ENCODE measurements around the gene NOXO1. TPM values are rescaled to one million over a fixed set of nuclear protein-coding genes. Genes with fewer than 3 reads are reported as not detected.

NOXO1 gene
- polyA plus RNA-seq, 3 donors = 0.09 TPM; not detected in 2

GRCh38 chr16:1968146-1968953, 12.9 kb downstream of the NOXO1 start:
- H3K4me1 Mint-ChIP-seq = peaks cover 35% of the 10 kb centered on the region
- intact Hi-C loops (cut with micrococcal nuclease) = no loop called here
- H3K4me3 ChIP-seq (replicated peaks in 1 of 3; ENCODE audit: low read depth in 2 of 3, low read length in 3 of 3) = no peak overlapping the region
- H3K27me3 Mint-ChIP-seq (ENCODE audit: low read depth in 3 of 3) = peaks cover 0 to 2% (median 0%) of the 10 kb centered on the region in 3 donors
- H3K4me2 ChIP-seq (replicated peaks; ENCODE audit: extremely low read depth, low read length, poor library complexity, severe bottlenecking) = no peak overlapping the region
- DNase-seq = no peak
- no peak overlapping the region for H3K27ac ChIP-seq (ENCODE audit: low read depth in 1 of 2, low read length in 2 of 2)
- no peak overlapping the region for H3K27ac Mint-ChIP-seq
- H3K36me3 ChIP-seq (replicated peaks in 1 of 2; ENCODE audit: control insufficient read depth in 1 of 2, insufficient read depth in 2 of 2, low read length in 2 of 2) = no peaks in the 10 kb centered on the region
- peaks cover 0 to 2% (median 0%) of the 10 kb centered on the region in 7 donors for H3K9me3 Mint-ChIP-seq
- TF ChIP-seq, protein P1, sequence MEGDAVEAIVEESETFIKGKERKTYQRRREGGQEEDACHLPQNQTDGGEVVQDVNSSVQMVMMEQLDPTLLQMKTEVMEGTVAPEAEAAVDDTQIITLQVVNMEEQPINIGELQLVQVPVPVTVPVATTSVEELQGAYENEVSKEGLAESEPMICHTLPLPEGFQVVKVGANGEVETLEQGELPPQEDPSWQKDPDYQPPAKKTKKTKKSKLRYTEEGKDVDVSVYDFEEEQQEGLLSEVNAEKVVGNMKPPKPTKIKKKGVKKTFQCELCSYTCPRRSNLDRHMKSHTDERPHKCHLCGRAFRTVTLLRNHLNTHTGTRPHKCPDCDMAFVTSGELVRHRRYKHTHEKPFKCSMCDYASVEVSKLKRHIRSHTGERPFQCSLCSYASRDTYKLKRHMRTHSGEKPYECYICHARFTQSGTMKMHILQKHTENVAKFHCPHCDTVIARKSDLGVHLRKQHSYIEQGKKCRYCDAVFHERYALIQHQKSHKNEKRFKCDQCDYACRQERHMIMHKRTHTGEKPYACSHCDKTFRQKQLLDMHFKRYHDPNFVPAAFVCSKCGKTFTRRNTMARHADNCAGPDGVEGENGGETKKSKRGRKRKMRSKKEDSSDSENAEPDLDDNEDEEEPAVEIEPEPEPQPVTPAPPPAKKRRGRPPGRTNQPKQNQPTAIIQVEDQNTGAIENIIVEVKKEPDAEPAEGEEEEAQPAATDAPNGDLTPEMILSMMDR (IDR thresholded peaks at IDR 0.05) = no peak
- H3K27me3 ChIP-seq (ENCODE audit: control insufficient read depth in 2 of 2, insufficient read depth in 2 of 2, low read length in 2 of 2) = no peaks in the 10 kb centered on the region
- H2AFZ ChIP-seq (ENCODE audit: insufficient read depth, low read depth, low read length, poor library complexity, severe bottlenecking) = no peak overlapping the region
- H3K4me1 ChIP-seq (ENCODE audit: control insufficient read depth in 1 of 2, insufficient read depth in 2 of 2, low read length in 2 of 2) = peaks cover 34 to 39% of the 10 kb centered on the region in 2 donors
- peaks cover 4 to 6% of the 10 kb centered on the region in 2 donors for H3K36me3 Mint-ChIP-seq
- 92% methylated on average over 40 of the region's 41 CpGs for WGBS (ENCODE audit: insufficient coverage)
- H3K9me3 ChIP-seq (replicated peaks in 1 of 2; ENCODE audit: control insufficient read depth in 1 of 2, insufficient read depth in 1 of 2, low read length in 2 of 2) = no peaks in the 10 kb centered on the region
- no peak overlapping the region for H3K9ac ChIP-seq (ENCODE audit: insufficient read depth, low read length, poor library complexity, severe bottlenecking)
- H3K79me2 ChIP-seq (ENCODE audit: insufficient read depth, low read length) = peaks cover 36% of the 10 kb centered on the region
- peak overlapping the region in 1 of 2 donors; percentile 20 for H3K4me3 Mint-ChIP-seq
- peaks cover 9% of the 10 kb centered on the region for H4K20me1 ChIP-seq (ENCODE audit: insufficient read depth, low read length)

DNA sequence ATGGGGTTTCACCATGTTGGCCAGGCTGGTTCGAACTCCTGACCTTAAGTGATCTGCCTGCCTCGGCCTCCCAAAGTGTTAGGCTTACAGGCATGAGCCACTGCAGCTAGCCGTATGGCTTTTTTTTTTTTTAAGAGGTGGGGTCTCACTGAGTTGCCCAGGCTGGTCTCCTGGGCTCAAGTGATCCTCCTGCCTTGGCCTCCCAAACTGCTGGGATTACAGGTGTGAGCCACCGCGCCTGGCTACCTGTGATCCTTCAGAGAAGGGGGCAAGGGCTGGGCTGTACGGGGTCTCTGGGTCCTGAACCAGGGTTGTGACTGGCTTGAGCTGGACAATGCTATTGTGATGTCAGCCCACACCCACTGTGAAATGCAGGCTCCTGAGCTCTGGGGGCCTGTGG, 14.8 kb downstream of the NOXO1 start, which contains the start of gene RNF151:
RNF151 (plus strand) TSS at position 397 of the 400 bp plus-strand sequence. CDS start 26 bp downstream, outside the sequence.
- Mint-ChIP-seq H3K4me3 (peak within 1 kb of the TSS; percentile 89 to 92), H3K27ac (peak within 1 kb of the TSS; percentile 93 to 97 (median 95)), H3K36me3 (peaks cover 20 to 25% of the 10 kb centered on the region in 2 donors), H3K4me1 (peaks cover 31% of the 10 kb centered on the region), H3K27me3 (ENCODE audit: low read depth in 3 of 3) (peaks cover 0 to 2% (median 0%) of the 10 kb centered on the region in 3 donors), H3K9me3 (peaks cover 0 to 2% (median 0%) of the 10 kb centered on the region in 7 donors)
- DNase-seq = no peak
- 97% methylated on average over 6 of the region's 6 CpGs for WGBS (ENCODE audit: insufficient coverage)
- TF ChIP-seq, protein P1 (IDR thresholded peaks at IDR 0.05) = no peak
- Histone ChIP-seq H3K27ac (ENCODE audit: low read depth in 1 of 2, low read length in 2 of 2) (peak within 1 kb of the TSS; percentile 93), H3K4me3 (replicated peaks in 1 of 3; ENCODE audit: low read depth in 2 of 3, low read length in 3 of 3) (peak within 1 kb of the TSS in 2 of 3 experiments; percentile 82 to 91), H3K4me1 (ENCODE audit: control insufficient read depth in 1 of 2, insufficient read depth in 2 of 2, low read length in 2 of 2) (peaks cover 27 to 33% of the 10 kb centered on the region in 2 donors), H3K4me2 (replicated peaks; ENCODE audit: extremely low read depth, low read length, poor library complexity, severe bottlenecking) (peak within 1 kb of the TSS; percentile 84), H3K79me2 (ENCODE audit: insufficient read depth, low read length) (peaks cover 36% of the 10 kb centered on the region), H4K20me1 (ENCODE audit: insufficient read depth, low read length) (peaks cover 27% of the 10 kb centered on the region), H3K27me3 (ENCODE audit: control insufficient read depth in 2 of 2, insufficient read depth in 2 of 2, low read length in 2 of 2) (no peaks in the 10 kb centered on the region), H3K9ac (ENCODE audit: insufficient read depth, low read length, poor library complexity, severe bottlenecking) (peak within 1 kb of the TSS; percentile 95), H2AFZ (ENCODE audit: insufficient read depth, low read depth, low read length, poor library complexity, severe bottlenecking) (no peak within 1 kb of the TSS), H3K9me3 (replicated peaks in 1 of 2; ENCODE audit: control insufficient read depth in 1 of 2, insufficient read depth in 1 of 2, low read length in 2 of 2) (no peaks in the 10 kb centered on the region), H3K36me3 (replicated peaks in 1 of 2; ENCODE audit: control insufficient read depth in 1 of 2, insufficient read depth in 2 of 2, low read length in 2 of 2) (peaks cover 16 to 17% of the 10 kb centered on the region in 2 donors)
- intact Hi-C loops (cut with micrococcal nuclease) = no loop called here
